ENCODE data around the gene TTC22.

TTC22 gene

GRCh38 chr1:54741531-54741930 is 59.6 kb downstream of the TTC22 start:
- TF ChIP-seq REST (IDR thresholded peaks at IDR 0.05; ENCODE audit: insufficient read depth in 1 of 2, low read depth in 2 of 2, low read length in 2 of 2) (no peak), SIN3A (IDR thresholded peaks at IDR 0.05; ENCODE audit: borderline replicate concordance, insufficient read depth, low read length) (no peak), FOXP2 (optimal IDR thresholded peaks at IDR 0.05; ENCODE audit: borderline replicate concordance, extremely low read depth, extremely low read length, insufficient read depth) (no peak), TAF1 (IDR thresholded peaks at IDR 0.05; ENCODE audit: borderline replicate concordance, insufficient read depth, low read length) (no peak), POLR2AphosphoS5 (IDR thresholded peaks at IDR 0.05; ENCODE audit: low read depth, low read length) (no peak)

- no peak for TF ChIP-seq TAF1 (IDR thresholded peaks at IDR 0.05; ENCODE audit: borderline replicate concordance, insufficient read depth, low read length)
- no peak for TF ChIP-seq SIN3A (IDR thresholded peaks at IDR 0.05; ENCODE audit: borderline replicate concordance, insufficient read depth, low read length)
- no peak for TF ChIP-seq REST (IDR thresholded peaks at IDR 0.05; ENCODE audit: insufficient read depth in 1 of 2, low read depth in 2 of 2, low read length in 2 of 2)
- no peak for TF ChIP-seq FOXP2 (optimal IDR thresholded peaks at IDR 0.05; ENCODE audit: borderline replicate concordance, extremely low read depth, extremely low read length, insufficient read depth)
- TF ChIP-seq POLR2AphosphoS5 (IDR thresholded peaks at IDR 0.05; ENCODE audit: low read depth, low read length) = no peak
Observed at GRCh38 chr1:54738244-54738643, 62.9 kb downstream of the TTC22 start.

- no peak for TF ChIP-seq REST (IDR thresholded peaks at IDR 0.05; ENCODE audit: insufficient read depth in 1 of 2, low read depth in 2 of 2, low read length in 2 of 2)
- TF ChIP-seq SIN3A (IDR thresholded peaks at IDR 0.05; ENCODE audit: borderline replicate concordance, insufficient read depth, low read length) = no peak
- TF ChIP-seq FOXP2 (optimal IDR thresholded peaks at IDR 0.05; ENCODE audit: borderline replicate concordance, extremely low read depth, extremely low read length, insufficient read depth) = no peak
- no peak for TF ChIP-seq POLR2AphosphoS5 (IDR thresholded peaks at IDR 0.05; ENCODE audit: low read depth, low read length)
- TF ChIP-seq TAF1 (IDR thresholded peaks at IDR 0.05; ENCODE audit: borderline replicate concordance, insufficient read depth, low read length) = no peak
Observed at GRCh38 chr1:54736685-54737084, 64.4 kb downstream of the TTC22 start.
